ENCODE data around the gene NRG2.

GRCh38 chr5:139855946-139856540, 187.1 kb downstream of the NRG2 start:
- TF ChIP-seq CTCF (IDR thresholded peaks at IDR 0.05): no peak
- TF ChIP-seq POLR2A (IDR thresholded peaks at IDR 0.05): no peak
